ENCODE data around the gene CIDEC.

- no peak for TF ChIP-seq EZH2phosphoT487 (conservative IDR thresholded peaks at IDR 0.05; ENCODE audit: low read length)
- no peak for TF ChIP-seq CTCF (IDR thresholded peaks at IDR 0.05; ENCODE audit: insufficient read depth, low read length, poor library complexity, severe bottlenecking)
Observed at GRCh38 chr3:9834520-9835380, 45.3 kb downstream of the CIDEC start.
